ENCODE data around the gene HNF1A. TPM values are rescaled to one million over a fixed set of nuclear protein-coding genes. Genes with fewer than 3 reads are reported as not detected.

HNF1A gene
- total RNA-seq, 1 donor from 2014 or later, result not detected

- H3K4me1 ChIP-seq, result no peaks in the 10 kb centered on the region
- H3K4me3 Mint-ChIP-seq, result no peak overlapping the region
- H3K27me3 ChIP-seq, result no peaks in the 10 kb centered on the region
- H3K36me3 Mint-ChIP-seq, result no peaks in the 10 kb centered on the region
- no peak overlapping the region for H2AFZ ChIP-seq (replicated peaks)
- H3K79me2 ChIP-seq (ENCODE audit: low read depth), result no peaks in the 10 kb centered on the region
- H3K4me1 Mint-ChIP-seq, result no peaks in the 10 kb centered on the region
- no peak overlapping the region for H3K27ac ChIP-seq
- H4K20me1 ChIP-seq (ENCODE audit: low read depth), result no peaks in the 10 kb centered on the region
- no peaks in the 10 kb centered on the region for H3K9me3 ChIP-seq (ENCODE audit: low read depth)
- DNase-seq (ENCODE audit: low spot score), result no peak
- H3K9me3 Mint-ChIP-seq, result no peaks in the 10 kb centered on the region
- no peaks in the 10 kb centered on the region for H3K36me3 ChIP-seq
- H3K27ac Mint-ChIP-seq, result peak overlapping the region; percentile 10
- peaks cover 16% of the 10 kb centered on the region for H3F3A ChIP-seq (ENCODE audit: low read depth)
- no peak overlapping the region for H3K4me3 ChIP-seq
- TF ChIP-seq EZH2phosphoT487 (IDR thresholded peaks at IDR 0.05) (no peak), CTCF (IDR thresholded peaks at IDR 0.05) (no peak), EZH2 (IDR thresholded peaks at IDR 0.05) (no peak)
- no peak overlapping the region for H3K9ac ChIP-seq
- no peak overlapping the region for H3K4me2 ChIP-seq
- H3K27me3 Mint-ChIP-seq (ENCODE audit: insufficient read depth, low read depth), result peaks cover 7% of the 10 kb centered on the region
Measured at GRCh38 chr12:120932058-120932457, 46.3 kb upstream of the HNF1A start.

GRCh38 chr12:120932956-120933526 is 45.3 kb upstream of the HNF1A start:
- TF ChIP-seq EZH2 (IDR thresholded peaks at IDR 0.05) (no peak), EZH2phosphoT487 (IDR thresholded peaks at IDR 0.05) (no peak), CTCF (IDR thresholded peaks at IDR 0.05) (no peak)
- no peaks in the 10 kb centered on the region for H3K79me2 ChIP-seq (ENCODE audit: low read depth)
- H2AFZ ChIP-seq (replicated peaks), result no peak overlapping the region
- H3K9me3 ChIP-seq (ENCODE audit: low read depth), result no peaks in the 10 kb centered on the region
- H3K36me3 ChIP-seq, result no peaks in the 10 kb centered on the region
- H3K27me3 ChIP-seq, result no peaks in the 10 kb centered on the region
- H3K4me3 Mint-ChIP-seq, result no peak overlapping the region
- no peaks in the 10 kb centered on the region for H3K4me1 ChIP-seq
- no peak for DNase-seq (ENCODE audit: low spot score)
- H3K27ac Mint-ChIP-seq, result no peak overlapping the region
- peaks cover 7% of the 10 kb centered on the region for H3K27me3 Mint-ChIP-seq (ENCODE audit: insufficient read depth, low read depth)
- no peak overlapping the region for H3K9ac ChIP-seq
- peaks cover 7% of the 10 kb centered on the region for H3F3A ChIP-seq (ENCODE audit: low read depth)
- no peak overlapping the region for H3K4me3 ChIP-seq
- no peak overlapping the region for H3K4me2 ChIP-seq
- no peak overlapping the region for H3K27ac ChIP-seq
- no peaks in the 10 kb centered on the region for H3K4me1 Mint-ChIP-seq
- H4K20me1 ChIP-seq (ENCODE audit: low read depth), result no peaks in the 10 kb centered on the region
- H3K9me3 Mint-ChIP-seq, result no peaks in the 10 kb centered on the region
- no peaks in the 10 kb centered on the region for H3K36me3 Mint-ChIP-seq

GRCh38 chr12:120933786-120934185 is 44.6 kb upstream of the HNF1A start:
- H3K9me3 Mint-ChIP-seq, result no peaks in the 10 kb centered on the region
- Histone ChIP-seq H4K20me1 (ENCODE audit: low read depth) (no peaks in the 10 kb centered on the region), H2AFZ (replicated peaks) (no peak overlapping the region), H3K27ac (no peak overlapping the region), H3K79me2 (ENCODE audit: low read depth) (no peaks in the 10 kb centered on the region), H3K4me3 (no peak overlapping the region), H3K9me3 (ENCODE audit: low read depth) (no peaks in the 10 kb centered on the region), H3K27me3 (no peaks in the 10 kb centered on the region), H3K4me1 (no peaks in the 10 kb centered on the region), H3K4me2 (no peak overlapping the region), H3F3A (ENCODE audit: low read depth) (peaks cover 2% of the 10 kb centered on the region), H3K36me3 (no peaks in the 10 kb centered on the region), H3K9ac (no peak overlapping the region)
- no peak overlapping the region for H3K4me3 Mint-ChIP-seq
- H3K36me3 Mint-ChIP-seq, result no peaks in the 10 kb centered on the region
- H3K4me1 Mint-ChIP-seq, result no peaks in the 10 kb centered on the region
- no peak overlapping the region for H3K27ac Mint-ChIP-seq
- H3K27me3 Mint-ChIP-seq (ENCODE audit: insufficient read depth, low read depth), result peaks cover 7% of the 10 kb centered on the region
- no peak for DNase-seq (ENCODE audit: low spot score)
- no peak for TF ChIP-seq EZH2 (IDR thresholded peaks at IDR 0.05)
- TF ChIP-seq CTCF (IDR thresholded peaks at IDR 0.05), result no peak
- TF ChIP-seq EZH2phosphoT487 (IDR thresholded peaks at IDR 0.05), result no peak

Measured in neural progenitor cell (in vitro differentiated cells).